Neural cell (in vitro differentiated cells): ENCODE results near the gene TMEM126B. TPM values are rescaled to one million over a fixed set of nuclear protein-coding genes. Genes with fewer than 3 reads are reported as not detected.

Experiments
- H2AFZ ChIP-seq: fragments of 200-600, 300-800 bp; sonication (generic), shearing (Covaris generic); 2 replicates; pipeline ENCODE4 v1.6.0; 2014; ENCODE audit warnings: low read depth, mild to moderate bottlenecking, antibody characterized with exemption, low read length, moderate library complexity
- H3F3A ChIP-seq: fragments of 200-600 bp; shearing (Covaris generic); 2 replicates; pipeline ENCODE4 v1.6.1; 2016; ENCODE audit warnings: mild to moderate bottlenecking, moderate library complexity, mixed read lengths, antibody characterized with exemption, low read length; ENCODE audit not compliant: insufficient read depth, poor library complexity, severe bottlenecking
- H3K27ac ChIP-seq: fragments of 200-600, 300-800 bp; sonication (generic), shearing (Covaris generic); 2 replicates; pipeline ENCODE4 v1.5.1; 2014; ENCODE audit warnings: mild to moderate bottlenecking, low read length, moderate library complexity
- H3K27me3 ChIP-seq: fragments of 300-800, 200-600 bp; sonication (generic), shearing (Covaris generic); 2 replicates; pipeline ENCODE4 v1.6.0; 2014; ENCODE audit warnings: mild to moderate bottlenecking, low read depth, low read length, moderate library complexity; ENCODE audit not compliant: insufficient read depth
- H3K36me3 ChIP-seq: fragments of 300-800, 200-600 bp; sonication (generic), shearing (Covaris generic); 2 replicates; pipeline ENCODE4 v1.5.1; 2014; ENCODE audit warnings: mild to moderate bottlenecking, antibody characterized with exemption, low read length, moderate library complexity; ENCODE audit not compliant: insufficient read depth
- H3K4me2 ChIP-seq: fragments of 300-800, 200-600 bp; sonication (generic), shearing (Covaris generic); 2 replicates; pipeline ENCODE4 v1.6.0; 2014; ENCODE audit warnings: mild to moderate bottlenecking, low read length
- H3K4me3 ChIP-seq: fragments of 300-800, 200-600 bp; sonication (generic), shearing (Covaris generic); 2 replicates; pipeline ENCODE4 v1.5.1; 2014; ENCODE audit warnings: mild to moderate bottlenecking, low read length, moderate library complexity
- H3K79me2 ChIP-seq: fragments of 200-600 bp; shearing (Covaris generic); replicated peaks from 2 replicates; pipeline ENCODE4 v1.6.0; 2014; ENCODE audit warnings: mild to moderate bottlenecking, low read length, moderate library complexity; ENCODE audit not compliant: insufficient read depth
- H3K9ac ChIP-seq: fragments of 300-800, 200-600 bp; sonication (generic), shearing (Covaris generic); 2 replicates; pipeline ENCODE4 v1.6.1; 2016; ENCODE audit warnings: mild to moderate bottlenecking, low read length, mixed read lengths
- H3K9me2 ChIP-seq: fragments of 200-600 bp; shearing (Covaris generic); 2 replicates; pipeline ENCODE4 v1.6.1; 2016; ENCODE audit warnings: mild to moderate bottlenecking, low read length, mixed read lengths; ENCODE audit not compliant: insufficient read depth
- H3K9me3 ChIP-seq: fragments of 200-600, 300-800 bp; sonication (generic), shearing (Covaris generic); 2 replicates; pipeline ENCODE4 v1.6.1; 2016; ENCODE audit warnings: mild to moderate bottlenecking, mixed run types, low read length, moderate library complexity, mixed read lengths
- H4K20me1 ChIP-seq: fragments of 200-600 bp; shearing (Covaris generic); 2 replicates; pipeline ENCODE4 v1.6.1; 2016; ENCODE audit warnings: mild to moderate bottlenecking, mixed run types; ENCODE audit not compliant: insufficient read depth
- EP300 ChIP-seq: fragments of 450-650 bp; conservative IDR thresholded peaks from 2 replicates; pipeline ENCODE4 v1.6.1; 2014; ENCODE audit warnings: antibody characterized with exemption, mild to moderate bottlenecking, moderate library complexity; ENCODE audit not compliant: poor library complexity, severe bottlenecking
- EZH2 ChIP-seq: fragments of 200-600, 300-800 bp; shearing (Covaris generic), sonication (generic); IDR thresholded peaks from 2 replicates; pipeline ENCODE4 v1.6.1; 2014; ENCODE audit warnings: antibody characterized with exemption, low read length, borderline replicate concordance, mild to moderate bottlenecking; ENCODE audit not compliant: insufficient read depth, poor library complexity, severe bottlenecking
- MXI1 ChIP-seq: fragments of 450-650 bp; conservative IDR thresholded peaks from 2 replicates; pipeline ENCODE4 v1.6.1; 2014; ENCODE audit warnings: antibody characterized with exemption, mild to moderate bottlenecking; ENCODE audit not compliant: poor library complexity, severe bottlenecking
- POLR2AphosphoS5 ChIP-seq: IDR thresholded peaks from 2 replicates; pipeline ENCODE4 v1.6.1; 2012
- RAD21 ChIP-seq: fragments of 450-650 bp; conservative IDR thresholded peaks from 2 replicates; pipeline ENCODE4 v1.6.1; 2014; ENCODE audit warnings: antibody characterized with exemption, mild to moderate bottlenecking, moderate library complexity
- SMC3 ChIP-seq: fragments of 450-650 bp; conservative IDR thresholded peaks from 2 replicates; pipeline ENCODE4 v1.6.1; 2014; ENCODE audit warnings: antibody characterized with exemption, mild to moderate bottlenecking, moderate library complexity; ENCODE audit not compliant: poor library complexity
- TAF1 ChIP-seq: IDR thresholded peaks from 2 replicates; pipeline ENCODE4 v1.6.1; 2012; ENCODE audit warnings: low read depth
- polyA plus RNA-seq: library from polyadenylated mRNA; depleted of rRNA; stranded (reverse); fragments of >200 nt; gene quantifications from 2 replicates; pipeline ENCODE4 v1.2.3, GENCODE V29; 2014
- TF ChIP-seq, protein P1 (sequence below): fragments of 450-650 bp; IDR thresholded peaks from 2 replicates; pipeline ENCODE4 v1.5.1; 2014; ENCODE audit warnings: antibody characterized with exemption, mild to moderate bottlenecking, moderate library complexity; ENCODE audit not compliant: poor library complexity, severe bottlenecking
- TF ChIP-seq, protein P2 (sequence below): IDR thresholded peaks from 2 replicates; pipeline ENCODE4 v1.6.1; 2012; ENCODE audit warnings: borderline replicate concordance

TMEM126B gene
- polyA plus RNA-seq, 1 donor from 2014 or later = 111 TPM

DNA sequence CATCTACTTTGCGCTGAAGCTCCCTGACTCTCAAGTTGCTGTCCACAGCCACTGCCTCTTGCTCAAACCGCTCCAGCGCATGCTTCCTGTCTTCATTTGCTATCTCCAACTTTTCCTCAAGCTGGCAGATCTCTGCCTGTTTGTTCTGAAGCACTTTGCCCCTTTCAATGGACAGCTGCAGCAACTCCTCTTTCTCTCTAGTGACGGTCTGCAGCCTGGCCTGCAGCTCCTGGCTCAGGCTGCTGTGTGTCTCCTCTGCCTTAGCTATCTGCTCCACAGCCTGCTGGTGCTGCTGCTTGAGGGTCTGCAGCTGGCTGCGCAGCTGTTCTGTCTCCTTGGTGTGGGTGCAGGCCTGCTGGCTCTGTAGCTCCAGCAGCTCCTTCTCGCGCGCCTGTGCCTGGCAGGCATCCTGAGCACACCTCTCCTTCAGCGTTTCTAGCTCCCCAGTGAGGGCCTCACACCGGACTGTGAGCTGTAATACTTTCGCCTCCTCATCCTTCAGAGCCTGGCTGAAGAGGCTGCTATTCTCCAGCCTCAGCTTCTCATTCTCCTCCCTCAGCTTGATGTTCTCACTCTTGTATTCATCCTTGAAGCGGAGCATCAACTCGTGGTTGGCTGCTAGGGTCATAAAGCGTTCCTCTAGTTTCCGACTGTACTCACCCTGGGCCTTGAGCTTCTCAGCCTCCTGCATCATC, 56.9 kb downstream of the TMEM126B start:
- Histone ChIP-seq H4K20me1 (no peaks in the 10 kb centered on the region), H3F3A (no peaks in the 10 kb centered on the region), H3K27me3 (no peaks in the 10 kb centered on the region), H3K9me3 (no peaks in the 10 kb centered on the region), H2AFZ (no peak overlapping the region), H3K9ac (no peak overlapping the region), H3K9me2 (no peaks in the 10 kb centered on the region), H3K79me2 (no peaks in the 10 kb centered on the region), H3K4me3 (no peak overlapping the region), H3K27ac (no peak overlapping the region), H3K36me3 (no peaks in the 10 kb centered on the region), H3K4me2 (no peak overlapping the region)
- TF ChIP-seq MXI1 (no peak), TAF1 (no peak), RAD21 (no peak), SMC3 (no peak), POLR2AphosphoS5 (no peak), EZH2 (no peak), EP300 (no peak)
- TF ChIP-seq, protein P1, sequence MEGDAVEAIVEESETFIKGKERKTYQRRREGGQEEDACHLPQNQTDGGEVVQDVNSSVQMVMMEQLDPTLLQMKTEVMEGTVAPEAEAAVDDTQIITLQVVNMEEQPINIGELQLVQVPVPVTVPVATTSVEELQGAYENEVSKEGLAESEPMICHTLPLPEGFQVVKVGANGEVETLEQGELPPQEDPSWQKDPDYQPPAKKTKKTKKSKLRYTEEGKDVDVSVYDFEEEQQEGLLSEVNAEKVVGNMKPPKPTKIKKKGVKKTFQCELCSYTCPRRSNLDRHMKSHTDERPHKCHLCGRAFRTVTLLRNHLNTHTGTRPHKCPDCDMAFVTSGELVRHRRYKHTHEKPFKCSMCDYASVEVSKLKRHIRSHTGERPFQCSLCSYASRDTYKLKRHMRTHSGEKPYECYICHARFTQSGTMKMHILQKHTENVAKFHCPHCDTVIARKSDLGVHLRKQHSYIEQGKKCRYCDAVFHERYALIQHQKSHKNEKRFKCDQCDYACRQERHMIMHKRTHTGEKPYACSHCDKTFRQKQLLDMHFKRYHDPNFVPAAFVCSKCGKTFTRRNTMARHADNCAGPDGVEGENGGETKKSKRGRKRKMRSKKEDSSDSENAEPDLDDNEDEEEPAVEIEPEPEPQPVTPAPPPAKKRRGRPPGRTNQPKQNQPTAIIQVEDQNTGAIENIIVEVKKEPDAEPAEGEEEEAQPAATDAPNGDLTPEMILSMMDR = no peak
- TF ChIP-seq, protein P2, sequence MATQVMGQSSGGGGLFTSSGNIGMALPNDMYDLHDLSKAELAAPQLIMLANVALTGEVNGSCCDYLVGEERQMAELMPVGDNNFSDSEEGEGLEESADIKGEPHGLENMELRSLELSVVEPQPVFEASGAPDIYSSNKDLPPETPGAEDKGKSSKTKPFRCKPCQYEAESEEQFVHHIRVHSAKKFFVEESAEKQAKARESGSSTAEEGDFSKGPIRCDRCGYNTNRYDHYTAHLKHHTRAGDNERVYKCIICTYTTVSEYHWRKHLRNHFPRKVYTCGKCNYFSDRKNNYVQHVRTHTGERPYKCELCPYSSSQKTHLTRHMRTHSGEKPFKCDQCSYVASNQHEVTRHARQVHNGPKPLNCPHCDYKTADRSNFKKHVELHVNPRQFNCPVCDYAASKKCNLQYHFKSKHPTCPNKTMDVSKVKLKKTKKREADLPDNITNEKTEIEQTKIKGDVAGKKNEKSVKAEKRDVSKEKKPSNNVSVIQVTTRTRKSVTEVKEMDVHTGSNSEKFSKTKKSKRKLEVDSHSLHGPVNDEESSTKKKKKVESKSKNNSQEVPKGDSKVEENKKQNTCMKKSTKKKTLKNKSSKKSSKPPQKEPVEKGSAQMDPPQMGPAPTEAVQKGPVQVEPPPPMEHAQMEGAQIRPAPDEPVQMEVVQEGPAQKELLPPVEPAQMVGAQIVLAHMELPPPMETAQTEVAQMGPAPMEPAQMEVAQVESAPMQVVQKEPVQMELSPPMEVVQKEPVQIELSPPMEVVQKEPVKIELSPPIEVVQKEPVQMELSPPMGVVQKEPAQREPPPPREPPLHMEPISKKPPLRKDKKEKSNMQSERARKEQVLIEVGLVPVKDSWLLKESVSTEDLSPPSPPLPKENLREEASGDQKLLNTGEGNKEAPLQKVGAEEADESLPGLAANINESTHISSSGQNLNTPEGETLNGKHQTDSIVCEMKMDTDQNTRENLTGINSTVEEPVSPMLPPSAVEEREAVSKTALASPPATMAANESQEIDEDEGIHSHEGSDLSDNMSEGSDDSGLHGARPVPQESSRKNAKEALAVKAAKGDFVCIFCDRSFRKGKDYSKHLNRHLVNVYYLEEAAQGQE = no peak

DNA sequence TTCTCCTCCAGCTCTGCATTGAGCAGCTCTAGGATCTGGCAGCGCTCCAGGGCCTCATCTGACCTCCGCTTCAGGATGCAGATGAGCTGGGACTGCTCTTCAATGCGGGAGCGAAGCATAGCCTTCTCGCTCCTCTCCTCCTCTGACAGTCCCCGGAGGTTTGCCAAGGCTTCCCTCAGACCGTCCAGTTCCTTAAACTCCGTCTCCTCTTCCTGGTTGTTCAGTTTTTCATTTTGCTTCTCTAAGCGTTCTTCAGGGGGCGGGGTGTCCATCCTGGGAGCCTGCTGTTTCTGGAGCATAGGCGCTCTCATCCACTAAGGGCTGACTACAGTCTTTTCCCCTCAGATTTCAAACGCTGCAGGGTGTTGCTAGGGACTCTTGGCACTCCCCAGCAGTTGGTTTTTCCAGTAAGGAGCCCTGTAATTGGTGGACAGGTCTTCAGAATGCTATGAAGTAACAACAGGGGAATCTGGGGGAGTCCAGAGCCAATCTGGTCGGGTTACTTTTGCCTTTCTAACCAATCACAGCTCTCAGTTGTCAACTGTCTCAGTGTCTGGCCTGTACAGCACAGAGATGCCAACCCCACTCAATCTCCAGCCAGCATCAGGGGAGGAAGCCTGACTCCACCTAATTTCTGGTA, 57.5 kb downstream of the TMEM126B start, which contains the start of gene CCDC89:
Gene CCDC89 (minus strand): TSS at position 376 of the 640 bp plus-strand sequence. CDS start 65 bp downstream, at position 311.
- H3K9me2 ChIP-seq = no peaks in the 10 kb centered on the region
- no peak within 1 kb of the TSS for H3K4me2 ChIP-seq
- TF ChIP-seq EP300 (no peak), TAF1 (no peak), MXI1 (no peak), SMC3 (no peak), EZH2 (no peak)
- TF ChIP-seq, protein P2 = no peak
- H4K20me1 ChIP-seq = no peaks in the 10 kb centered on the region
- H3K9ac ChIP-seq = no peak within 1 kb of the TSS
- H2AFZ ChIP-seq = no peak within 1 kb of the TSS
- no peak within 1 kb of the TSS for H3K4me3 ChIP-seq
- H3K27ac ChIP-seq = no peak within 1 kb of the TSS
- no peaks in the 10 kb centered on the region for H3K9me3 ChIP-seq
- H3K79me2 ChIP-seq = no peaks in the 10 kb centered on the region
- H3K27me3 ChIP-seq = no peaks in the 10 kb centered on the region
- no peaks in the 10 kb centered on the region for H3F3A ChIP-seq
- H3K36me3 ChIP-seq = no peaks in the 10 kb centered on the region
